Ramos (cell line): Measurements from ENCODE around the gene ZIC4.

Source experiments
- in situ Hi-C: fragments of 300-500 bp; cut with MboI; formaldehyde crosslinking; loops from one replicate; pipeline ENCODE4 v1.14.3; 2022; ENCODE audit warnings: low sequenced_read_pairs; ENCODE audit not compliant: unreplicated experiment

Gene ZIC4

GRCh38 chr3:147407498-147408187, 1.3 kb upstream of the ZIC4 start:
- in situ Hi-C loops: no loop called here

GRCh38 chr3:147407114-147407497, 763 bp upstream of the ZIC4 start:
- in situ Hi-C loops: no loop called here

GRCh38 chr3:147405231-147406027, 914 bp downstream of the ZIC4 start:
- in situ Hi-C loops: no loop called here

GRCh38 chr3:147404800-147405230, 1.5 kb downstream of the ZIC4 start:
- in situ Hi-C loops: no loop called here

GRCh38 chr3:147404000-147404799, 2.1 kb downstream of the ZIC4 start:
- in situ Hi-C loops: no loop called here

GRCh38 chr3:147403511-147403910, 2.8 kb downstream of the ZIC4 start:
- in situ Hi-C loops: no loop called here

GRCh38 chr3:147402159-147402558, 4.2 kb downstream of the ZIC4 start:
- in situ Hi-C loops: no loop called here

GRCh38 chr3:147401421-147401820, 4.9 kb downstream of the ZIC4 start:
- in situ Hi-C loops: no loop called here

GRCh38 chr3:147400999-147401398, 5.3 kb downstream of the ZIC4 start:
- in situ Hi-C loops: no loop called here

GRCh38 chr3:147400111-147400510, 6.2 kb downstream of the ZIC4 start:
- in situ Hi-C loops: no loop called here

- in situ Hi-C loops: no loop called here
These were observed 7.4 kb downstream of the ZIC4 start for GRCh38 chr3:147398813-147399534.

- in situ Hi-C loops: no loop called here
These were observed 8.2 kb downstream of the ZIC4 start for GRCh38 chr3:147397875-147398812.

- in situ Hi-C loops: no loop called here
These were observed 9.0 kb downstream of the ZIC4 start for GRCh38 chr3:147397155-147397874.

GRCh38 chr3:147396712-147397046, 9.7 kb downstream of the ZIC4 start:
- in situ Hi-C loops: no loop called here

GRCh38 chr3:147395899-147396711, 10.2 kb downstream of the ZIC4 start:
- in situ Hi-C loops: no loop called here

- in situ Hi-C loops: no loop called here
These were observed 11.5 kb downstream of the ZIC4 start for GRCh38 chr3:147394884-147395225.

- in situ Hi-C loops: no loop called here
These were observed 12.1 kb downstream of the ZIC4 start for GRCh38 chr3:147393943-147394883.
